HepG2 (cell line): ENCODE measurements around the gene ARPC1B. TPM values are rescaled to one million over a fixed set of nuclear protein-coding genes. Genes with fewer than 3 reads are reported as not detected.
A peak's percentile ranks its signal among the peaks of the same experiment; 100 is the strongest.

Experiments
- ATAC-seq: fragments of 200-7000 bp; cut with Tn5 transposase; 3 replicates; pipeline ENCODE4 v1.9.1; 2020; ENCODE audit warnings: mild to moderate bottlenecking, moderate library complexity
- BruUV-seq: library from RNA; stranded (reverse); fragments of 400-500 nt; replicated peaks from 2 replicates; lab custom pipeline; 2021; lab: Mats Ljungman, UMichigan
- CTCF ChIA-PET: fragments of 300-600 bp; formaldehyde crosslinking; extraction: SDS; loops from one replicate; lab custom pipeline; 2021; ENCODE audit warnings: low total read pairs, inconsistent platforms, low intra/inter-chr PET ratio; lab: Yijun Ruan, JAX
- POLR2A ChIA-PET: fragments of 350-600 bp; sonication (Branson Sonifier 250); formaldehyde crosslinking; loops from one replicate; lab custom pipeline; 2020; ENCODE audit warnings: antibody characterized with exemption, inconsistent platforms; lab: Yijun Ruan, JAX
- DNase-seq: peaks from one replicate; pipeline ENCODE4 v3.0.0-alpha.2; 2015; ENCODE audit warnings: low spot score
- FAIRE-seq: peaks from 3 replicates; lab custom pipeline; 2011; peaks lifted over from hg19 to GRCh38; lab: Jason Lieb, UNC
- H2AFZ ChIP-seq: one replicate; pipeline ENCODE4 v1.6.1; 2011; ENCODE audit warnings: low read length, inconsistent platforms
- H3K27ac ChIP-seq: fragments of 300-600 bp; 3 replicates; pipeline ENCODE4 v1.8.0; 2011; ENCODE audit warnings: mixed run types, mild to moderate bottlenecking, mixed read lengths, low read length, inconsistent platforms; ENCODE audit not compliant: insufficient read depth; ENCODE audit errors: extremely low read length
- H3K27me3 ChIP-seq, 2 experiments: fragments of 200-600 bp in 1 of 2; 2 replicates in 1 of 2; 3 replicates in 1 of 2; pipeline versions ENCODE4 v1.6.0 to v1.8.0; 2011; ENCODE audit warnings: low read length in 2 of 2, mild to moderate bottlenecking in 2 of 2, moderate library complexity in 2 of 2, inconsistent platforms in 1 of 2; ENCODE audit not compliant: insufficient read depth in 2 of 2, control insufficient read depth in 1 of 2
- H3K36me3 ChIP-seq, 2 experiments: fragments of 200-600 bp in 1 of 2; replicated peaks in 1 of 2; 2 replicates in 1 of 2; 3 replicates in 1 of 2; pipeline versions ENCODE4 v1.5.1 to v1.8.0; 2011; ENCODE audit warnings: low read length in 2 of 2, inconsistent platforms in 1 of 2; ENCODE audit not compliant: insufficient read depth in 2 of 2, control insufficient read depth in 1 of 2
- H3K4me1 ChIP-seq: 2 replicates; pipeline ENCODE4 v1.5.1; 2012; ENCODE audit warnings: low read length, inconsistent platforms; ENCODE audit not compliant: insufficient read depth
- H3K4me2 ChIP-seq: 2 replicates; pipeline ENCODE4 v1.6.0; 2011; ENCODE audit warnings: low read depth, low read length, inconsistent platforms
- H3K4me3 ChIP-seq, 3 experiments: fragments of 200-600 bp in 1 of 3; sonication (generic), shearing (Covaris generic) in 1 of 3; replicated peaks in 1 of 3; 2 replicates each; pipeline ENCODE4 v1.5.1; 2011 to 2016; ENCODE audit warnings: low read length in 3 of 3, inconsistent platforms in 2 of 3, low read depth in 2 of 3, mild to moderate bottlenecking in 2 of 3, control low read depth in 1 of 3, mixed read lengths in 1 of 3; ENCODE audit not compliant: insufficient read depth in 1 of 3
- H3K79me2 ChIP-seq: one replicate; pipeline ENCODE4 v1.6.1; 2011; ENCODE audit warnings: low read length, inconsistent platforms; ENCODE audit not compliant: insufficient read depth
- H3K9ac ChIP-seq: 2 replicates; pipeline ENCODE4 v1.6.0; 2011; ENCODE audit warnings: mild to moderate bottlenecking, low read depth, low read length, inconsistent platforms; ENCODE audit not compliant: insufficient read depth
- H3K9me3 ChIP-seq: 2 replicates; pipeline ENCODE4 v1.5.1; 2012; ENCODE audit warnings: mild to moderate bottlenecking, low read length
- H4K20me1 ChIP-seq: 2 replicates; pipeline ENCODE4 v1.6.0; 2011; ENCODE audit warnings: inconsistent platforms, mild to moderate bottlenecking, low read length, moderate library complexity; ENCODE audit not compliant: insufficient read depth
- BCLAF1 ChIP-seq: fragments of 450-650 bp; IDR thresholded peaks from 2 replicates; pipeline ENCODE4 v1.6.1; 2017; ENCODE audit warnings: mild to moderate bottlenecking
- MAFF ChIP-seq: IDR thresholded peaks from 2 replicates; pipeline ENCODE4 v1.6.1; 2011; ENCODE audit warnings: low read depth, low read length, improper control_type of control experiment
- MAFK ChIP-seq, 2 experiments: IDR thresholded peaks in 1 of 2; conservative IDR thresholded peaks in 1 of 2; 2 replicates each; pipeline ENCODE4 v1.6.1; 2011; ENCODE audit warnings: improper control_type of control experiment in 2 of 2, low read length in 2 of 2
- SKI ChIP-seq: fragments of 450-650 bp; IDR thresholded peaks from one replicate; pipeline ENCODE4 v1.6.1; 2018; ENCODE audit warnings: mild to moderate bottlenecking; ENCODE audit not compliant: partially characterized antibody
- ZNF230 ChIP-seq: sonication (generic); formaldehyde crosslinking; IDR thresholded peaks from 2 replicates; pipeline ENCODE4 v1.4.0; 2020; ENCODE audit warnings: mild to moderate bottlenecking, missing genetic modification reagents
- WGBS: methylation state at CpG from one replicate; pipeline ENCODE4 v1.1.6; 2017; ENCODE audit warnings: low lambda C conversion rate; 5-methylcytosine and 5-hydroxymethylcytosine counted together
- in situ Hi-C: cut with HindIII; loops from 2 replicates; pipeline ENCODE4 v1.10.0; 2017; ENCODE audit warnings: low pct_unique_long_range_greater_than_20kb; ENCODE audit not compliant: extremely low pct_ligation_motif_present
- intact Hi-C: fragments of 100-400 bp; cut with micrococcal nuclease; formaldehyde crosslinking; loops from one replicate; pipeline ENCODE4 v1.10.0; 2022; ENCODE audit not compliant: unreplicated experiment
- polyA plus RNA-seq, 8 experiments: library from polyadenylated mRNA; depleted of rRNA in 3 of 8; stranded (reverse) in 7 of 8; unstranded in 1 of 8; fragments of >200 nt; fragmentation: Illumina TruSeq in 4 of 8; extraction: Trizol in 4 of 8; gene quantifications; 2 replicates each; pipeline versions ENCODE4 v1.2.1 to v1.2.3, GENCODE V29; 2011 to 2016; ENCODE audit warnings: low read depth in 4 of 8, missing spikeins in 1 of 8, mixed read lengths in 1 of 8; ENCODE audit not compliant: insufficient read depth in 1 of 8
- total RNA-seq, 5 experiments: library from RNA; depleted of rRNA; stranded (reverse); fragments of >200 nt; fragmentation: Illumina TruSeq; extraction: Trizol; gene quantifications; 2 replicates each; pipeline ENCODE4 v1.2.3, GENCODE V29; 2016; ENCODE audit warnings: low read depth in 1 of 5

ARPC1B gene
- total and polyA plus RNA-seq, 2 of the 13 experiments (the other 11 are each of a cell fraction or from before 2014, with no cell fraction given): 72.9 to 89.1 TPM

GRCh38 chr7:99355098-99355497 lies 19.4 kb upstream of the ARPC1B start:
- no peak overlapping the region for H3K9ac ChIP-seq
- H3K79me2 ChIP-seq: no peaks in the 10 kb centered on the region
- H3K27me3 ChIP-seq: no peaks in the 10 kb centered on the region
- in situ Hi-C loops (no loop called here), intact Hi-C loops (no loop called here)
- TF ChIP-seq MAFK (conservative IDR thresholded peaks at IDR 0.05 in 1 of 2, IDR thresholded peaks at IDR 0.05 in 1 of 2; ENCODE audit: low read length in 2 of 2) (peak; percentile 63 to 77), MAFF (peak; percentile 70), ZNF230 (CRISPR knock-in tag) (no peak), BCLAF1 (no peak), SKI (no peak)
- TF ChIP-seq, all 625 proteins: peak for 2
- Histone ChIP-seq H3K4me1 (no peaks in the 10 kb centered on the region), H3K4me3 (no peak overlapping the region), H4K20me1 (no peaks in the 10 kb centered on the region), H3K27ac (no peak overlapping the region), H3K36me3 (peaks cover 21 to 63% of the 10 kb centered on the region in 2 experiments; a peak in 4 of 5 replicates), H3K9me3 (no peaks in the 10 kb centered on the region), H3K4me2 (no peak overlapping the region), H2AFZ (no peak overlapping the region)
- DNase-seq (no peak), FAIRE-seq (no peak), ATAC-seq (no peak)
- 98% methylated on average over 7 of the region's 7 CpGs for WGBS
- POLR2A ChIA-PET: no interaction called here
- CTCF ChIA-PET: no interaction called here
- BruUV-seq: no TSS peak
